ENCODE results near the gene FLT3. TPM values are rescaled to one million over a fixed set of nuclear protein-coding genes. Genes with fewer than 3 reads are reported as not detected.

The FLT3 gene
- total and polyA plus RNA-seq, 5 donors from 2014 or later, result 0.39 TPM; not detected in 4

- DNase-seq (peak; percentile 90 to 95 (median 92)), ATAC-seq (ENCODE audit: low read depth in 2 of 2) (peak; percentile 64 to 67)
- peak within 1 kb of the TSS; percentile 97 for H3K27ac ChIP-seq (ENCODE audit: insufficient read depth, low read length, poor library complexity, severe bottlenecking)
- H3K4me1 ChIP-seq (ENCODE audit: control insufficient read depth, insufficient read depth, low read length, poor library complexity, severe bottlenecking), result peaks cover 39% of the 10 kb centered on the region
- peaks cover 35 to 65% (median 48%) of the 10 kb centered on the region in 4 donors for H3K4me1 Mint-ChIP-seq
- H3K9me3 Mint-ChIP-seq, result peaks cover 0 to 1% (median 0%) of the 10 kb centered on the region in 7 donors
- no peaks in the 10 kb centered on the region for H3K36me3 ChIP-seq (ENCODE audit: control insufficient read depth, insufficient read depth, low read length)
- peaks cover 7% of the 10 kb centered on the region for H3K27me3 Mint-ChIP-seq
- peak within 1 kb of the TSS; percentile 96 to 98 (median 97) for H3K27ac Mint-ChIP-seq
- H3K4me3 Mint-ChIP-seq, result peak within 1 kb of the TSS; percentile 91 to 100 (median 94)
- no peaks in the 10 kb centered on the region for H3K27me3 ChIP-seq (ENCODE audit: control insufficient read depth, insufficient read depth, low read length)
- H3K36me3 Mint-ChIP-seq, result no peaks in the 10 kb centered on the region
- H3K9me3 ChIP-seq (ENCODE audit: control insufficient read depth in 2 of 2, low read length in 2 of 2), result no peaks in the 10 kb centered on the region
- peak within 1 kb of the TSS; percentile 94 for H3K4me3 ChIP-seq (ENCODE audit: low read depth, low read length)
Measured at GRCh38 chr13:28138012-28138755, 37.8 kb upstream of the FLT3 start, which contains the start of gene PAN3. Gene PAN3 (plus strand): TSS chr13:28138545. CDS start chr13:28138658, 113 bp downstream.

- no peak for ATAC-seq (ENCODE audit: low read depth in 2 of 2)
Measured at GRCh38 chr13:28137596-28137995, 37.2 kb upstream of the FLT3 start.

DNA sequence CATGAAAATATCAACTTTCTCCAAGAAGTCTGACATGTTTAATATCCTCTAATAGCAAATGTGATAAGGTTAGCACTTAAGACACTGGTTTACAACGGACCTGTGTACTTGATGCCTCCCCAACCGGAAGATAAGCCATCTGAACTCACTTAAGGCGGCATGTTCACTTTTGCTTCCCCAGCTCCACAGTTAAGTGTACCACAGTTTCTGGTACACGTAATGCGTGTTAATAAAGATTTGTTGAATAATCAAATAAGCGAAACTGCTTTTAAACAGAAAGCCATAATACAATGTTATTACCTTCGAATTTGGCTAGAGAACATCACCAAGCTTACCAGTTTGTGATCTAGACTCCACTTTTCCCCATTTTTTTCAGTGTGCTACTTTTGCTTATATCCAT is 36.5 kb upstream of the FLT3 start:
- Histone ChIP-seq H3K4me1 (ENCODE audit: control insufficient read depth, insufficient read depth, low read length, poor library complexity, severe bottlenecking) (peaks cover 29% of the 10 kb centered on the region), H3K27me3 (ENCODE audit: control insufficient read depth, insufficient read depth, low read length) (no peaks in the 10 kb centered on the region), H3K9me3 (ENCODE audit: control insufficient read depth in 2 of 2, low read length in 2 of 2) (no peaks in the 10 kb centered on the region), H3K27ac (ENCODE audit: insufficient read depth, low read length, poor library complexity, severe bottlenecking) (no peak overlapping the region), H3K4me3 (ENCODE audit: low read depth, low read length) (peak overlapping the region; percentile 86), H3K36me3 (ENCODE audit: control insufficient read depth, insufficient read depth, low read length) (no peaks in the 10 kb centered on the region)
- peak in 1 of 3 donors; percentile 73 for DNase-seq
- H3K4me1 Mint-ChIP-seq, result peaks cover 24 to 52% (median 37%) of the 10 kb centered on the region in 4 donors
- no peaks in the 10 kb centered on the region for H3K36me3 Mint-ChIP-seq
- peak overlapping the region; percentile 91 to 100 (median 94) for H3K4me3 Mint-ChIP-seq
- peaks cover 0 to 1% (median 0%) of the 10 kb centered on the region in 7 donors for H3K9me3 Mint-ChIP-seq
- H3K27ac Mint-ChIP-seq, result peak overlapping the region; percentile 23 to 98 (median 95)
- H3K27me3 Mint-ChIP-seq, result peaks cover 7% of the 10 kb centered on the region
- no peak for ATAC-seq (ENCODE audit: low read depth in 2 of 2)

More at GRCh38 chr13:28137596-28137995, 37.2 kb upstream of the FLT3 start:
- peaks cover 29 to 59% (median 44%) of the 10 kb centered on the region in 4 donors for H3K4me1 Mint-ChIP-seq
- H3K27me3 Mint-ChIP-seq, result peaks cover 7% of the 10 kb centered on the region
- H3K36me3 Mint-ChIP-seq, result no peaks in the 10 kb centered on the region
- Histone ChIP-seq H3K4me3 (ENCODE audit: low read depth, low read length) (peak overlapping the region; percentile 86), H3K9me3 (ENCODE audit: control insufficient read depth in 2 of 2, low read length in 2 of 2) (no peaks in the 10 kb centered on the region), H3K4me1 (ENCODE audit: control insufficient read depth, insufficient read depth, low read length, poor library complexity, severe bottlenecking) (peaks cover 35% of the 10 kb centered on the region), H3K27me3 (ENCODE audit: control insufficient read depth, insufficient read depth, low read length) (no peaks in the 10 kb centered on the region), H3K36me3 (ENCODE audit: control insufficient read depth, insufficient read depth, low read length) (no peaks in the 10 kb centered on the region), H3K27ac (ENCODE audit: insufficient read depth, low read length, poor library complexity, severe bottlenecking) (peak overlapping the region; percentile 97)
- no peak for DNase-seq
- peak overlapping the region; percentile 95 to 98 (median 97) for H3K27ac Mint-ChIP-seq
- H3K4me3 Mint-ChIP-seq, result peak overlapping the region; percentile 91 to 100 (median 94)
- peaks cover 0 to 1% (median 0%) of the 10 kb centered on the region in 7 donors for H3K9me3 Mint-ChIP-seq

DNA sequence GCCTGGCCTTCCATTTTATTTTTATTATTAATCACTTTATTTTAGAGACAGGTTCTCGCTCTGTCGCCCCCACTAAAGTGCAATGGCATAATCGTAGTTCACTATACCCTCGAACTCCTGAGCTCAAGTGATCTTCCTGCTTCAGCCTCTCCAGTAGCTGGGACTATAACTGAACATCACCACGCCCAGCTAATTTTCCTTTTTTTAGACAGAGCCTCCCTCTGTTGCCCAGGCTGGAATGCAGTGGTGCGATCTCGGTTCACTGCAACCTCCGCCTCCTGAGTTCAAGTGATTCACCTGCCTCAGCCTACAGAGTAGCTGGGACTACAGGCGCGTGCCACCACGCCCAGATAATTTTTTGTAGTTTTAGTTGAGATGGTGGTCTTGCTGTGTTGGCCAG is 31.3 kb upstream of the FLT3 start:
- Mint-ChIP-seq H3K36me3 (no peaks in the 10 kb centered on the region), H3K4me3 (no peak overlapping the region), H3K4me1 (peaks cover 3 to 13% (median 8%) of the 10 kb centered on the region in 4 donors), H3K9me3 (no peaks in the 10 kb centered on the region), H3K27me3 (peaks cover 9% of the 10 kb centered on the region), H3K27ac (no peak overlapping the region)
- no peak overlapping the region for H3K27ac ChIP-seq (ENCODE audit: insufficient read depth, low read length, poor library complexity, severe bottlenecking)
- no peak overlapping the region for H3K4me3 ChIP-seq (ENCODE audit: low read depth, low read length)
- H3K36me3 ChIP-seq (ENCODE audit: control insufficient read depth, insufficient read depth, low read length), result no peaks in the 10 kb centered on the region
- no peaks in the 10 kb centered on the region for H3K27me3 ChIP-seq (ENCODE audit: control insufficient read depth, insufficient read depth, low read length)
- no peak for ATAC-seq (ENCODE audit: low read depth in 2 of 2)
- no peaks in the 10 kb centered on the region for H3K4me1 ChIP-seq (ENCODE audit: control insufficient read depth, insufficient read depth, low read length, poor library complexity, severe bottlenecking)
- H3K9me3 ChIP-seq (ENCODE audit: control insufficient read depth in 2 of 2, low read length in 2 of 2), result no peaks in the 10 kb centered on the region
- no peak for DNase-seq

DNA sequence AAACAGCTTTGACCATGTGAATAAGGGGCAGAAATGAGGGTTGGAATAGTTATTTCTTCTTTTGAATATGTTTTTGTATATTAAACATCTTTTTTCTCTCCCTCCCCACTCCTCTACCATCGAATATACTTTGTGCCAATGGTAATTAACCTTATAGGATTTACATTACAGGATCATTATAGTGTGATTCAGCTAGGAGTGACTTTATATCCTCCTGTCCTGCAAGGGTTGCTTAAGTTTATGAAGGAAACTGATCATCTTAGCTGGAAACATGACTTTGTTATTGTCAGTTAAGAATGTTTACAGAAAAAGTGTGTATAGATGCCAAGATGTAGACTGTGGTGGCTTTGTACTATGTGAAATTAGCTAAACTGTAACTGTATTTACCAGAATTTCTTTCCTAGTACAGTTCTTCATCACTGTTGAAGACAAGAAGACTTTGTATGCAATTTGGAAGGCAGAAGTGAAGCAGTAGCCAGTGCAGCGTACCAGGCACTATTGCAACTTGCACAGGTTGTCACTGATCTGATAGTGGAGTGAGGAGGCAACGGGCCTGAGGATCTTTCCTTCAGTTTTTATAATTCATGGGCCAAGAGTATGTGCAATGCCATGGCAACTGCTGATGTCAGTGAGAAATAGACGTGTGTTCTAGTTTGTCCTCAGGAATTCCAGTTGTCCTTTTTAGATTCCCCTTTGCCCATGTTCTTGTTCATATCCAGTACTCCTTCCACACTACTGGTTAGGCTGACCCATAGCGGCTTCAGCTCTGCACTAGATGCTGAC is 29.7 kb upstream of the FLT3 start:
- Histone ChIP-seq H3K4me3 (ENCODE audit: low read depth, low read length) (no peak overlapping the region), H3K36me3 (ENCODE audit: control insufficient read depth, insufficient read depth, low read length) (no peaks in the 10 kb centered on the region), H3K27me3 (ENCODE audit: control insufficient read depth, insufficient read depth, low read length) (no peaks in the 10 kb centered on the region), H3K9me3 (ENCODE audit: control insufficient read depth in 2 of 2, low read length in 2 of 2) (no peaks in the 10 kb centered on the region), H3K4me1 (ENCODE audit: control insufficient read depth, insufficient read depth, low read length, poor library complexity, severe bottlenecking) (no peaks in the 10 kb centered on the region), H3K27ac (ENCODE audit: insufficient read depth, low read length, poor library complexity, severe bottlenecking) (no peak overlapping the region)
- no peak overlapping the region for H3K4me3 Mint-ChIP-seq
- no peaks in the 10 kb centered on the region for H3K9me3 Mint-ChIP-seq
- peaks cover 13% of the 10 kb centered on the region for H3K27me3 Mint-ChIP-seq
- peaks cover 0 to 9% (median under 1%) of the 10 kb centered on the region in 4 donors for H3K4me1 Mint-ChIP-seq
- ATAC-seq (ENCODE audit: low read depth in 2 of 2) (no peak), DNase-seq (no peak)
- no peak overlapping the region for H3K27ac Mint-ChIP-seq
- no peaks in the 10 kb centered on the region for H3K36me3 Mint-ChIP-seq

- no peak for DNase-seq
- no peak overlapping the region for H3K4me3 ChIP-seq (ENCODE audit: low read depth, low read length)
- Mint-ChIP-seq H3K27ac (no peak overlapping the region), H3K4me1 (peaks cover 0 to 4% (median under 1%) of the 10 kb centered on the region in 4 donors), H3K36me3 (no peaks in the 10 kb centered on the region), H3K27me3 (peaks cover 15% of the 10 kb centered on the region), H3K9me3 (no peaks in the 10 kb centered on the region), H3K4me3 (no peak overlapping the region)
- no peaks in the 10 kb centered on the region for H3K9me3 ChIP-seq (ENCODE audit: control insufficient read depth in 2 of 2, low read length in 2 of 2)
- H3K4me1 ChIP-seq (ENCODE audit: control insufficient read depth, insufficient read depth, low read length, poor library complexity, severe bottlenecking), result no peaks in the 10 kb centered on the region
- no peak overlapping the region for H3K27ac ChIP-seq (ENCODE audit: insufficient read depth, low read length, poor library complexity, severe bottlenecking)
- H3K36me3 ChIP-seq (ENCODE audit: control insufficient read depth, insufficient read depth, low read length), result no peaks in the 10 kb centered on the region
- H3K27me3 ChIP-seq (ENCODE audit: control insufficient read depth, insufficient read depth, low read length), result no peaks in the 10 kb centered on the region
- no peak for ATAC-seq (ENCODE audit: low read depth in 2 of 2)
Measured at GRCh38 chr13:28128926-28129325, 28.6 kb upstream of the FLT3 start.

DNA sequence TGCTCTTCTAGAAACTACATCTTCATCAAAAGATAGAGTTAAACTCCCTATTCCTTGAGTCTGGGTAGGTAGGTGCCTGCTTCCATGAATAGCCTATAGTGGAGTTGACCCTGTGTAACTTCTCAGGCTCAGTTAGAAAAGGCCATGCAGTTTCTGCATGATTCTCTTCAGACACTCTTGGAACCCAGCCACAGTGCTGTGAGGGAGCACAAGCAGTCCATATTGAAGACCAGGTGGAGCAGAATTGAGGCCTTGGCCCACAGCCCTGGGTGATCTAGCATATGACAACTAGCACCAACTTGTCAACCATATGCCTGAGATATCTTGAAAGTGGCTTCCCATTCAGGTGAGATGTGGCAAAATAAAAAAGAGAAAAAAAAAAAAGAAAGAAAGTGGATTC is 27.7 kb upstream of the FLT3 start:
- H3K9me3 Mint-ChIP-seq, result no peaks in the 10 kb centered on the region
- ATAC-seq (ENCODE audit: low read depth in 2 of 2), result no peak
- H3K27me3 Mint-ChIP-seq, result peaks cover 18% of the 10 kb centered on the region
- Histone ChIP-seq H3K9me3 (ENCODE audit: control insufficient read depth in 2 of 2, low read length in 2 of 2) (no peaks in the 10 kb centered on the region), H3K4me1 (ENCODE audit: control insufficient read depth, insufficient read depth, low read length, poor library complexity, severe bottlenecking) (no peaks in the 10 kb centered on the region), H3K27me3 (ENCODE audit: control insufficient read depth, insufficient read depth, low read length) (no peaks in the 10 kb centered on the region), H3K36me3 (ENCODE audit: control insufficient read depth, insufficient read depth, low read length) (no peaks in the 10 kb centered on the region), H3K27ac (ENCODE audit: insufficient read depth, low read length, poor library complexity, severe bottlenecking) (no peak overlapping the region), H3K4me3 (ENCODE audit: low read depth, low read length) (no peak overlapping the region)
- peak overlapping the region in 1 of 4 donors; percentile 31 for H3K4me3 Mint-ChIP-seq
- DNase-seq, result no peak
- H3K4me1 Mint-ChIP-seq, result peaks cover 0 to 4% (median under 1%) of the 10 kb centered on the region in 4 donors
- H3K36me3 Mint-ChIP-seq, result no peaks in the 10 kb centered on the region
- no peak overlapping the region for H3K27ac Mint-ChIP-seq
